Thoracic aorta (tissue), 2 donors: ENCODE measurements around the gene IL10. TPM values are rescaled to one million over a fixed set of nuclear protein-coding genes. Genes with fewer than 3 reads are reported as not detected.

Experiments
- ATAC-seq: fragments of 150-250 bp; one replicate; pipeline ENCODE4 v1.8.0; 2017; ENCODE audit warnings: low read depth; ENCODE audit not compliant: insufficient number of reproducible peaks, low FRiP score
- DNase-seq: peaks from one replicate; pipeline ENCODE4 v3.0.0-alpha.2; 2020; ENCODE audit warnings: low spot score
- H3K27ac ChIP-seq, 2 donors: fragments of 200-600 bp; sonication (generic); 1 replicate in 1 of 2; 2 replicates in 1 of 2; pipeline ENCODE4 v1.5.1; 2016; ENCODE audit warnings: mild to moderate bottlenecking in 2 of 2, moderate library complexity in 2 of 2
- H3K27me3 ChIP-seq: fragments of 200-600 bp; sonication (generic); replicated peaks from 2 replicates; pipeline ENCODE4 v1.6.0; 2016; ENCODE audit warnings: mild to moderate bottlenecking; ENCODE audit not compliant: insufficient read depth
- H3K36me3 ChIP-seq: fragments of 200-600 bp; sonication (generic); one replicate; pipeline ENCODE4 v1.5.1; 2016
- H3K4me1 ChIP-seq, 2 donors: fragments of 200-600 bp; sonication (generic); 1 replicate in 1 of 2; 2 replicates in 1 of 2; pipeline versions ENCODE4 v1.5.1 to v1.6.0; 2016; ENCODE audit warnings: low read depth in 2 of 2, mild to moderate bottlenecking in 1 of 2; ENCODE audit not compliant: control insufficient read depth in 1 of 2
- H3K4me3 ChIP-seq: fragments of 200-600 bp; sonication (generic); 2 replicates; pipeline ENCODE4 v1.5.1; 2016; ENCODE audit warnings: mild to moderate bottlenecking
- H3K9me3 ChIP-seq: fragments of 200-600 bp; sonication (generic); 2 replicates; pipeline ENCODE4 v1.5.1; 2016
- CTCF ChIP-seq: fragments of 200-600 bp; sonication (generic); IDR thresholded peaks from one replicate; pipeline ENCODE4 v1.5.1; 2019; ENCODE audit warnings: antibody characterized with exemption
- total RNA-seq, 2 donors: library from RNA; depleted of rRNA; stranded (reverse); fragments of >200 nt; gene quantifications; one replicate each; pipeline versions ENCODE4 v1.1.0 to v1.2.3, GENCODE V29; 2016

Gene IL10
- total RNA-seq, 2 donors from 2014 or later, result 19.8 to 40.9 TPM

DNA sequence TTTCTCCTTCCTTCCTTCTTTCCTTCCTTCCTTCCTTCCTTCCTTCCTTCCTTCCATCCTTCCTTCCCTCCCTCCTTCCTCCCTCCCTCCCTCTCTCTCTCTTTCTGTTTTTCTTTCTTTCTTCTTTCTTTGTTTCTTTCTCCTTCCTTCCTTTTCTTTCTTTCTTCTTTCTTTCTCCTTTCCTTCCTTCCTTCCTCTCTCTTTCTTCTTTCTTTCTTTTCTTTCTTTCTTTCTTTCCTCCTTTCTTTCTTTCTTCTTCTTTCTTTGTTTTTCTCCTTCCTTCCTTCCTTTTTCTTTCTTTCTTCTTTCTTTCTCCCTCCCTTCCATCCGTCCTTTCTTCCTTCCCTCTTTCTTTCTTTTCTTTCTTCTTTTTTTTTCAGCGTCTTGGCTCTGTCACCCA is 19.8 kb downstream of the IL10 start:
- no peak for TF ChIP-seq CTCF
- no peaks in the 10 kb centered on the region for H3K27me3 ChIP-seq
- H3K4me3 ChIP-seq, result no peak overlapping the region
- DNase-seq, result no peak
- H3K27ac ChIP-seq, result no peak overlapping the region
- no peaks in the 10 kb centered on the region for H3K36me3 ChIP-seq
- no peak for ATAC-seq
- H3K4me1 ChIP-seq, result no peaks in the 10 kb centered on the region
- no peaks in the 10 kb centered on the region for H3K9me3 ChIP-seq

GRCh38 chr1:206751891-206752290 is 20.4 kb downstream of the IL10 start:
- H3K27me3 ChIP-seq, result no peaks in the 10 kb centered on the region
- no peaks in the 10 kb centered on the region for H3K9me3 ChIP-seq
- no peak overlapping the region for H3K4me3 ChIP-seq
- no peak for TF ChIP-seq CTCF
- H3K36me3 ChIP-seq, result no peaks in the 10 kb centered on the region
- no peak overlapping the region for H3K27ac ChIP-seq
- no peak for ATAC-seq
- no peak for DNase-seq
- no peaks in the 10 kb centered on the region for H3K4me1 ChIP-seq

GRCh38 chr1:206748348-206749030 is 23.8 kb downstream of the IL10 start:
- ATAC-seq (no peak), DNase-seq (no peak)
- Histone ChIP-seq H3K27ac (no peak overlapping the region), H3K9me3 (no peaks in the 10 kb centered on the region), H3K36me3 (no peaks in the 10 kb centered on the region), H3K27me3 (no peaks in the 10 kb centered on the region), H3K4me3 (no peak overlapping the region), H3K4me1 (no peaks in the 10 kb centered on the region)
- TF ChIP-seq CTCF, result no peak

- Histone ChIP-seq H3K36me3 (no peaks in the 10 kb centered on the region), H3K27me3 (no peaks in the 10 kb centered on the region), H3K4me1 (no peaks in the 10 kb centered on the region), H3K4me3 (no peak overlapping the region), H3K9me3 (no peaks in the 10 kb centered on the region), H3K27ac (no peak overlapping the region)
- no peak for TF ChIP-seq CTCF
- no peak for DNase-seq
- no peak for ATAC-seq
Observed at GRCh38 chr1:206745301-206745700, 27.0 kb downstream of the IL10 start.

DNA sequence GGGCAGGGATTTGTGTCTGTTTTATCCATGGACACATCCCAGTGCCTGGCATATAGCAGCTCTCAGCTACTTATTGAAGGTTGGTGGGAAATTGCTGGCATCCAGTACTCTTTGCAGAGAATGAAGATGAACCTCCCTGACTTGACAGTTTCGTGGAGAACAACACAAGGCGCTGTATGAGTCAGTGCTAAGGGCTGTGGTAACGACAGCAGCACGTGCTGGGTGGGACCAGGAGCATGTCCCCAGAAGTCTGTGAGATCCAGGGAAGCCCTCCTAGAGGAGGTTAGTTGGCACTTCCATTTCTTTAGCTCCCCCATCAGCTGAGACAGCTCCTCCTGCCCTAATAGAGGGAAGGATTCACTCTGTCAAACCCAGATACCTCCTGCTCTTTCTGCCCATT is 27.6 kb downstream of the IL10 start:
- no peaks in the 10 kb centered on the region for H3K9me3 ChIP-seq
- no peaks in the 10 kb centered on the region for H3K36me3 ChIP-seq
- DNase-seq (no peak), ATAC-seq (no peak)
- H3K27ac ChIP-seq, result no peak overlapping the region
- H3K27me3 ChIP-seq, result no peaks in the 10 kb centered on the region
- TF ChIP-seq CTCF, result no peak
- no peak overlapping the region for H3K4me3 ChIP-seq
- H3K4me1 ChIP-seq, result no peaks in the 10 kb centered on the region
